Pancreas (tissue), 10 donors: ENCODE measurements around the gene PCLAF. TPM values are rescaled to one million over a fixed set of nuclear protein-coding genes. Genes with fewer than 3 reads are reported as not detected.
A peak's percentile ranks its signal among the peaks of the same experiment; 100 is the strongest.

Experiments
- ATAC-seq, 4 donors: fragments of 200-7000 bp; cut with Tn5 transposase; one replicate each; pipeline versions ENCODE4 v1.8.0 to v1.9.1; 2020; ENCODE audit warnings: mild to moderate bottlenecking in 4 of 4, moderate library complexity in 4 of 4
- DNase-seq, 6 donors: peaks; one replicate each; pipeline ENCODE4 v3.0.0-alpha.2; 2020
- FAIRE-seq: peaks from 2 replicates; lab custom pipeline; 2012; peaks lifted over from hg19 to GRCh38; lab: Jason Lieb, UNC
- H3K27ac ChIP-seq, 4 donors: fragments of 200-600 bp; sonication (generic); 1 replicate in 3 of 4; 2 replicates in 1 of 4; pipeline versions ENCODE4 v1.5.0 to v1.8.0; 2020
- H3K27me3 ChIP-seq, 4 donors: fragments of 200-600 bp; one replicate each; pipeline ENCODE4 v1.8.0; 2021
- H3K36me3 ChIP-seq, 3 donors: fragments of 200-600 bp; sonication (generic) in 1 of 3; one replicate each; pipeline versions ENCODE4 v1.5.0 to v1.8.0; 2020 to 2021
- H3K4me1 ChIP-seq, 3 donors: fragments of 200-600 bp; one replicate each; pipeline ENCODE4 v1.8.0; 2021
- H3K4me3 ChIP-seq, 4 donors: fragments of 200-600 bp; sonication (generic) in 2 of 4; one replicate each; pipeline versions ENCODE4 v1.5.0 to v1.8.0; 2020 to 2021
- H3K9me3 ChIP-seq, 4 donors: fragments of 200-600 bp; one replicate each; pipeline ENCODE4 v1.8.0; 2021
- WGBS, 2 donors: extraction: QIAGEN DNeasy Blood & Tissue Kit; methylation state at CpG; one replicate each; pipeline ENCODE4 v1.1.7; 2013; 5-methylcytosine and 5-hydroxymethylcytosine counted together
- intact Hi-C, 3 donors: fragments of 100-400 bp; cut with DNase I; formaldehyde crosslinking; loops; one replicate each; pipeline versions ENCODE4 v1.11.1 to v1.14.2; 2022
- polyA plus RNA-seq, 2 donors: library from polyadenylated mRNA; stranded (reverse); fragments of 200-250 nt; gene quantifications; one replicate each; pipeline ENCODE4 v1.2.3, GENCODE V29; 2013
- total RNA-seq, 6 donors: library from RNA; stranded (reverse); fragmentation: NEBNext Ultra II Directional in 4 of 6; extraction: Animal tissue kit (Norgen Biotek cat#: 25700) in 4 of 6; gene quantifications; one replicate each; pipeline versions ENCODE4 v1.2.1 to v1.2.4, GENCODE V29; 2021 to 2023
- TF ChIP-seq, protein P1 (sequence below), 4 donors: fragments of 200-600 bp; sonication (generic) in 3 of 4; IDR thresholded peaks; one replicate each; pipeline versions ENCODE4 v1.5.0 to v1.8.0; 2021; ENCODE audit warnings: antibody characterized with exemption in 4 of 4
- donor health status: healthy with polysubstance abuse.
- donor health status: DM: no; HTN: no; CAD: no; lungs with moderate emphysema.
- donor health status: DM: no; HTN: no; CAD: no.
- donor health status: control.
- donor health status: control.
- donor health status: Bipolar disorder and iron deficiency.
- donor health status: DM: yes; HTN: yes; CAD: no.
- donor health status: DM: no; HTN: no; CAD: no.
- donor health status: DM: no; HTN: no; CAD: no.
- donor health status: DM: yes; HTN: yes; CAD: no.

Gene PCLAF
- total and polyA plus RNA-seq, 8 donors = 0.51 to 2.2 (median 1.5) TPM

GRCh38 chr15:64355348-64355943 is 25.8 kb downstream of the PCLAF start:
- Histone ChIP-seq H3K27ac (peak overlapping the region; percentile 15 to 70 (median 49)), H3K4me3 (peak overlapping the region; percentile 65 to 79 (median 66)), H3K4me1 (peaks cover 0 to 12% (median 0%) of the 10 kb centered on the region in 3 donors), H3K9me3 (no peaks in the 10 kb centered on the region), H3K36me3 (no peaks in the 10 kb centered on the region), H3K27me3 (no peaks in the 10 kb centered on the region)
- peak in 3 of 6 donors; percentile 23 to 53 (median 40) for DNase-seq
- WGBS, 2 donors = 0% methylated on average over 30 of the region's 30 CpGs
- intact Hi-C loops = loop anchor here in 2 of 3 donors (10.0 kb wide), 2 partner anchors 141 to 151 kb away; no protein-coding TSS in a partner anchor
- ATAC-seq = peak; percentile 29 to 45 (median 34)
- TF ChIP-seq, protein P1, sequence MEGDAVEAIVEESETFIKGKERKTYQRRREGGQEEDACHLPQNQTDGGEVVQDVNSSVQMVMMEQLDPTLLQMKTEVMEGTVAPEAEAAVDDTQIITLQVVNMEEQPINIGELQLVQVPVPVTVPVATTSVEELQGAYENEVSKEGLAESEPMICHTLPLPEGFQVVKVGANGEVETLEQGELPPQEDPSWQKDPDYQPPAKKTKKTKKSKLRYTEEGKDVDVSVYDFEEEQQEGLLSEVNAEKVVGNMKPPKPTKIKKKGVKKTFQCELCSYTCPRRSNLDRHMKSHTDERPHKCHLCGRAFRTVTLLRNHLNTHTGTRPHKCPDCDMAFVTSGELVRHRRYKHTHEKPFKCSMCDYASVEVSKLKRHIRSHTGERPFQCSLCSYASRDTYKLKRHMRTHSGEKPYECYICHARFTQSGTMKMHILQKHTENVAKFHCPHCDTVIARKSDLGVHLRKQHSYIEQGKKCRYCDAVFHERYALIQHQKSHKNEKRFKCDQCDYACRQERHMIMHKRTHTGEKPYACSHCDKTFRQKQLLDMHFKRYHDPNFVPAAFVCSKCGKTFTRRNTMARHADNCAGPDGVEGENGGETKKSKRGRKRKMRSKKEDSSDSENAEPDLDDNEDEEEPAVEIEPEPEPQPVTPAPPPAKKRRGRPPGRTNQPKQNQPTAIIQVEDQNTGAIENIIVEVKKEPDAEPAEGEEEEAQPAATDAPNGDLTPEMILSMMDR (IDR thresholded peaks at IDR 0.05) = no peak
- no peak for FAIRE-seq

DNA sequence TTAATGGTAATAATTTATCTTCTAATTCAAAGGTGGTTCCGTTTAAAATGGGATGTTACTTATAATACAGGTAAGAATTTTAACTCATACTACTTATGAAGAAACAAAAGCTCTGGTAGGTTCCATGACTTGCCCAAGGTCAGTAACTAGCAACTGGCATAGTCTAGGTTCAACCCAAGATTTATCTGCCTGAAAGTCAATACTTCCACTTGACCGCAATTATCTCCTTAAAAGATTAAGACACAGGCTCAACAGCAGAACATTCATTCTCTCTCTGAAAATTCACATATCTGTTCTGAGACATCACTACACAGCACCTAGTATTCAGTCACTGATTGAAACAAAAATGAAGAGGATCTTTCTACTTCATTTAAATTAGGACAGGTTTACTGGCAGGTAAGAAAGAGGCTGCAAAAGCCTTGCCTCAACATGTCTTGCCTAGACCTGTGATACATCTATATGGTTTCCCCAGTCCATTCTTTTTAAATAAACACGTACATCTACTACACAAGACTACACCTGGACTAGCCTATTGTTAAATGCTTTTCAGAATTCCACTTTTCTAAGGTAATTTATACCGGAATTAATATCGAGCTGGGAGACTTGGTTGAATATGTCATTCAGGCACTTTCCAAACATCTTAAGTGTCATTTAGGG is 26.4 kb downstream of the PCLAF start:
- no peak for ATAC-seq
- WGBS, 2 donors = 4 to 6% methylated on average over 5 of the region's 5 CpGs
- no peaks in the 10 kb centered on the region for H3K27me3 ChIP-seq
- H3K27ac ChIP-seq = no peak overlapping the region
- no peak for FAIRE-seq
- TF ChIP-seq, protein P1 (IDR thresholded peaks at IDR 0.05) = no peak
- intact Hi-C loops = loop anchor here in 2 of 3 donors (10.0 kb wide), 2 partner anchors 140 to 150 kb away; no protein-coding TSS in a partner anchor
- DNase-seq = no peak
- no peaks in the 10 kb centered on the region for H3K36me3 ChIP-seq
- H3K4me3 ChIP-seq = peak overlapping the region; percentile 65 to 79 (median 66)
- no peaks in the 10 kb centered on the region for H3K9me3 ChIP-seq
- peaks cover 0 to 12% (median 0%) of the 10 kb centered on the region in 3 donors for H3K4me1 ChIP-seq

GRCh38 chr15:64351265-64351664 is 30.0 kb downstream of the PCLAF start:
- Histone ChIP-seq H3K4me3 (no peak overlapping the region), H3K27ac (no peak overlapping the region), H3K27me3 (no peaks in the 10 kb centered on the region), H3K4me1 (peaks cover 0 to 12% (median 0%) of the 10 kb centered on the region in 3 donors), H3K9me3 (no peaks in the 10 kb centered on the region), H3K36me3 (no peaks in the 10 kb centered on the region)
- TF ChIP-seq, protein P1 (IDR thresholded peaks at IDR 0.05) = no peak
- ATAC-seq = no peak
- no peak for FAIRE-seq
- WGBS, 2 donors = 80 to 91% methylated on average over 7 of the region's 7 CpGs
- intact Hi-C loops = loop anchor here in 2 of 3 donors (10.0 kb wide), 2 partner anchors 136 to 146 kb away; no protein-coding TSS in a partner anchor
- DNase-seq = no peak

- Histone ChIP-seq H3K4me1 (peaks cover 0 to 10% (median 7%) of the 10 kb centered on the region in 3 donors), H3K27ac (no peak overlapping the region), H3K27me3 (no peaks in the 10 kb centered on the region), H3K36me3 (no peaks in the 10 kb centered on the region), H3K9me3 (no peaks in the 10 kb centered on the region), H3K4me3 (no peak overlapping the region)
- intact Hi-C loops = no loop called here
- FAIRE-seq = no peak
- WGBS, 2 donors = 95% methylated on average over 2 of the region's 2 CpGs
- DNase-seq = no peak
- no peak for ATAC-seq
- TF ChIP-seq, protein P1 (IDR thresholded peaks at IDR 0.05) = no peak
Measured at GRCh38 chr15:64349375-64349774, 31.9 kb downstream of the PCLAF start.
